H9 (cell line): ENCODE results near the gene PRR20G. TPM values are rescaled to one million over a fixed set of nuclear protein-coding genes. Genes with fewer than 3 reads are reported as not detected.

ENCODE experiments used
- DNase-seq: peaks from one replicate; pipeline ENCODE4 v3.0.0-alpha.2; 2017
- H2AFZ ChIP-seq: one replicate; pipeline ENCODE4 v1.6.1; 2013; ENCODE audit warnings: mild to moderate bottlenecking, low read length, control low read depth, moderate library complexity
- H2AK5ac ChIP-seq: 2 replicates; pipeline ENCODE4 v1.6.1; 2013; ENCODE audit warnings: low read length, control low read depth, mixed read lengths; ENCODE audit not compliant: insufficient read length
- H2BK120ac ChIP-seq: one replicate; pipeline ENCODE4 v1.6.1; 2013; ENCODE audit warnings: low read depth, mild to moderate bottlenecking, low read length, control low read depth, inconsistent platforms; ENCODE audit not compliant: poor library complexity, severe bottlenecking
- H2BK12ac ChIP-seq: 2 replicates; pipeline ENCODE4 v1.6.1; 2013; ENCODE audit warnings: low read length, control low read depth, mixed read lengths, low read depth; ENCODE audit not compliant: insufficient read length
- H2BK15ac ChIP-seq: 2 replicates; pipeline ENCODE4 v1.6.1; 2013; ENCODE audit warnings: low read depth, low read length, control low read depth
- H2BK20ac ChIP-seq: one replicate; pipeline ENCODE4 v1.6.1; 2013; ENCODE audit warnings: low read depth, mild to moderate bottlenecking, low read length, control low read depth, inconsistent platforms; ENCODE audit not compliant: poor library complexity, severe bottlenecking
- H2BK5ac ChIP-seq: 2 replicates; pipeline ENCODE4 v1.6.1; 2013; ENCODE audit warnings: low read length, control low read depth, mixed read lengths; ENCODE audit not compliant: insufficient read length
- H3K14ac ChIP-seq: 2 replicates; pipeline ENCODE4 v1.6.1; 2013; ENCODE audit warnings: low read length, control low read depth; ENCODE audit not compliant: insufficient read depth
- H3K18ac ChIP-seq: 2 replicates; pipeline ENCODE4 v1.6.1; 2013; ENCODE audit warnings: low read depth, mild to moderate bottlenecking, mixed read lengths, low read length, control low read depth; ENCODE audit not compliant: insufficient read length
- H3K23ac ChIP-seq: 2 replicates; pipeline ENCODE4 v1.6.1; 2013; ENCODE audit warnings: low read length, control low read depth, mixed read lengths, low read depth; ENCODE audit not compliant: insufficient read length
- H3K23me2 ChIP-seq: 2 replicates; pipeline ENCODE4 v1.6.1; 2013; ENCODE audit warnings: low read depth, mild to moderate bottlenecking, mixed read lengths, low read length, control low read depth; ENCODE audit not compliant: insufficient read length, poor library complexity, severe bottlenecking
- H3K27ac ChIP-seq: 2 replicates; pipeline ENCODE4 v1.5.1; 2013; ENCODE audit warnings: low read length, control low read depth, mixed read lengths, low read depth; ENCODE audit not compliant: insufficient read length
- H3K27me3 ChIP-seq: 2 replicates; pipeline ENCODE4 v1.6.1; 2013; ENCODE audit warnings: low read length, control low read depth, inconsistent platforms; ENCODE audit not compliant: insufficient read depth
- H3K4ac ChIP-seq: 2 replicates; pipeline ENCODE4 v1.6.1; 2013; ENCODE audit warnings: low read depth, mild to moderate bottlenecking, control low read depth, inconsistent platforms, low read length, moderate library complexity
- H3K4me1 ChIP-seq: 2 replicates; pipeline ENCODE4 v1.6.1; 2013; ENCODE audit warnings: low read length, control low read depth, inconsistent platforms; ENCODE audit not compliant: insufficient read depth
- H3K4me2 ChIP-seq: 2 replicates; pipeline ENCODE4 v1.6.1; 2013; ENCODE audit warnings: low read length, control low read depth, mixed read lengths; ENCODE audit not compliant: insufficient read length, insufficient read depth
- H3K56ac ChIP-seq: 2 replicates; pipeline ENCODE4 v1.6.1; 2013; ENCODE audit warnings: low read depth, mild to moderate bottlenecking, mixed read lengths, low read length, control low read depth; ENCODE audit not compliant: insufficient read length
- H3K79me1 ChIP-seq: 2 replicates; pipeline ENCODE4 v1.6.1; 2013; ENCODE audit warnings: low read depth, mild to moderate bottlenecking, moderate library complexity, low read length, control low read depth, inconsistent platforms; ENCODE audit not compliant: insufficient read depth, poor library complexity, severe bottlenecking
- H3K79me2 ChIP-seq: 2 replicates; pipeline ENCODE4 v1.6.1; 2013; ENCODE audit warnings: low read length, control low read depth, inconsistent platforms; ENCODE audit not compliant: insufficient read depth
- H3K9ac ChIP-seq: 2 replicates; pipeline ENCODE4 v1.6.1; 2013; ENCODE audit warnings: low read length, control low read depth, mixed read lengths; ENCODE audit not compliant: insufficient read length; ENCODE audit errors: extremely low read depth
- H3K9me3 ChIP-seq: one replicate; pipeline ENCODE4 v1.6.1; 2013; ENCODE audit warnings: low read depth, low read length, inconsistent platforms; ENCODE audit not compliant: control insufficient read depth
- H3T11ph ChIP-seq: one replicate; pipeline ENCODE4 v1.6.1; 2013; ENCODE audit warnings: mild to moderate bottlenecking, low read length, control low read depth, inconsistent platforms
- H4K20me1 ChIP-seq: one replicate; pipeline ENCODE4 v1.6.1; 2013; ENCODE audit not compliant: control insufficient read depth, insufficient read length, insufficient read depth
- H4K5ac ChIP-seq: 2 replicates; pipeline ENCODE4 v1.6.1; 2013; ENCODE audit warnings: low read depth, mild to moderate bottlenecking, mixed read lengths, low read length, control low read depth; ENCODE audit not compliant: insufficient read length
- H4K8ac ChIP-seq: replicated peaks from 2 replicates; pipeline ENCODE4 v1.6.1; 2013; ENCODE audit warnings: low read length, control low read depth, mixed read lengths, low read depth; ENCODE audit not compliant: insufficient read length
- H4K91ac ChIP-seq: 2 replicates; pipeline ENCODE4 v1.6.1; 2013; ENCODE audit warnings: low read depth, mild to moderate bottlenecking, moderate library complexity, mixed read lengths, low read length, control low read depth; ENCODE audit not compliant: insufficient read length
- H3K27ac Mint-ChIP-seq, 3 experiments: 2 replicates in 2 of 3; 3 replicates in 1 of 3; pipeline ENCODE4 v1.8.0; 2020 to 2021; ENCODE audit warnings: mixed read lengths in 3 of 3, mild to moderate bottlenecking in 1 of 3, moderate library complexity in 1 of 3
- H3K27me3 Mint-ChIP-seq: 2 replicates; pipeline ENCODE4 v1.8.0; 2021; ENCODE audit warnings: low read depth, mild to moderate bottlenecking, moderate library complexity, mixed read lengths
- H3K36me3 Mint-ChIP-seq, 3 experiments: 2 replicates in 2 of 3; 3 replicates in 1 of 3; pipeline ENCODE4 v1.8.0; 2020 to 2021; ENCODE audit warnings: low read depth in 3 of 3, mixed read lengths in 3 of 3; ENCODE audit not compliant: insufficient read depth in 1 of 3
- H3K4me1 Mint-ChIP-seq, 2 experiments: 2 replicates each; pipeline ENCODE4 v1.8.0; 2020; ENCODE audit warnings: mixed read lengths in 2 of 2
- H3K4me3 Mint-ChIP-seq, 2 experiments: 2 replicates in 1 of 2; 3 replicates in 1 of 2; pipeline ENCODE4 v1.8.0; 2020 to 2021; ENCODE audit warnings: mild to moderate bottlenecking in 2 of 2, mixed read lengths in 2 of 2, moderate library complexity in 1 of 2
- H3K9me3 Mint-ChIP-seq, 2 experiments: 2 replicates in 1 of 2; 3 replicates in 1 of 2; pipeline ENCODE4 v1.8.0; 2020; ENCODE audit warnings: mild to moderate bottlenecking in 2 of 2, mixed read lengths in 2 of 2, moderate library complexity in 1 of 2
- CTCF ChIP-seq: fragments of 200-600 bp; sonication (generic); conservative IDR thresholded peaks from 3 replicates; pipeline ENCODE4 v1.8.0; 2021; ENCODE audit warnings: antibody characterized with exemption, mild to moderate bottlenecking
- WGBS: extraction: QIAGEN DNeasy Blood & Tissue Kit; methylation state at CpG from one replicate; pipeline ENCODE4 v1.1.7; 2013; ENCODE audit warnings: missing lambda C conversion rate, low lambda C conversion rate, mixed read lengths; ENCODE audit not compliant: insufficient read length; ENCODE audit errors: extremely low coverage; 5-methylcytosine and 5-hydroxymethylcytosine counted together
- total RNA-seq: library from RNA; stranded (reverse); gene quantifications from 2 replicates; pipeline ENCODE4 v1.2.1, GENCODE V29; 2021

Gene PRR20G
- total RNA-seq, 1 experiment from 2014 or later = 0.35 TPM

DNA sequence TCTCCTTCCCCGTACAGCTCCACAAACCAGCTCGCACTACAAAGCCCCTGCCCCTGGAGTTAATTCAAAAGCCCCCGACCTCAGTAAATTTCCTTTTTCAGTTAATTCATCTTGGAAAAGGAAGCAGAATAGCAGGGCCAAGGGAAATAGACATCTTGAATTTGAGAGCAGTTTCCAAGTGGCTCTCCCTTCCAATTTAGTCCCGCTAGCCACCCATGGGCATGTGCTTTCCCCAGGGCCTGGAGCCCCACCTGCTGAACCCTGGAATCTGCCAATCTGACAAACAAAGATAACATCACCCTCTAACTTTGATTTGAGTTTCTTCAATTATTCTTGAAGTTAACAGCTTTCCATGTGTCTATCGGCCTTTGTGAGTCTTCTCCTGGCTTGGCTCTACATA lies 31.7 kb downstream of the PRR20G start:
- Histone ChIP-seq H3T11ph (no peak overlapping the region), H2BK20ac (no peak overlapping the region), H2BK120ac (no peak overlapping the region), H4K8ac (no peak overlapping the region), H3K27ac (no peak overlapping the region), H2BK12ac (no peak overlapping the region), H3K9me3 (peaks cover 5% of the 10 kb centered on the region), H3K4me2 (no peak overlapping the region), H3K27me3 (no peaks in the 10 kb centered on the region), H3K79me2 (no peaks in the 10 kb centered on the region), H4K91ac (no peak overlapping the region), H3K14ac (no peak overlapping the region), H3K79me1 (no peaks in the 10 kb centered on the region), H3K23ac (no peak overlapping the region), H4K20me1 (no peaks in the 10 kb centered on the region), H3K9ac (no peak overlapping the region), H2AFZ (no peak overlapping the region), H4K5ac (no peak overlapping the region), H3K4ac (no peak overlapping the region), H3K18ac (no peak overlapping the region), H3K4me1 (no peaks in the 10 kb centered on the region), H2AK5ac (no peak overlapping the region), H3K23me2 (peaks cover 2% of the 10 kb centered on the region), H2BK5ac (no peak overlapping the region), H3K56ac (no peak overlapping the region), H2BK15ac (no peak overlapping the region)
- no CpG with 5 or more reads among the region's 5 CpGs for WGBS
- Mint-ChIP-seq H3K27me3 (peaks cover 16% of the 10 kb centered on the region), H3K4me3 (no peak overlapping the region), H3K4me1 (no peaks in the 10 kb centered on the region), H3K27ac (no peak overlapping the region), H3K36me3 (peaks cover 0 to 2% (median 0%) of the 10 kb centered on the region in 3 experiments; a peak in 3 of 7 replicates), H3K9me3 (peaks cover 8 to 30% of the 10 kb centered on the region in 2 experiments; a peak in 4 of 5 replicates)
- DNase-seq = no peak
- no peak for TF ChIP-seq CTCF
